Measurements from ENCODE around the gene MPPED2.

Gene MPPED2

GRCh38 chr11:30365793-30366517, 220.2 kb downstream of the MPPED2 start:
- no peak for DNase-seq

GRCh38 chr11:30364837-30365482, 221.2 kb downstream of the MPPED2 start:
- DNase-seq = no peak

GRCh38 chr11:30364139-30364836, 221.9 kb downstream of the MPPED2 start:
- DNase-seq = no peak

GRCh38 chr11:30360741-30361140, 225.4 kb downstream of the MPPED2 start:
- no peak for DNase-seq

All from amygdala (tissue), 56 donors.